NCI-H1930 (cell line): ENCODE measurements around the gene ARHGAP12.
A peak's percentile ranks its signal among the peaks of the same experiment; 100 is the strongest.

Source experiments
- DNase-seq, 2 experiments: peaks; one replicate each; lab custom pipeline; 2025; lab: John Stamatoyannopoulos, UW

ARHGAP12 gene

DNA sequence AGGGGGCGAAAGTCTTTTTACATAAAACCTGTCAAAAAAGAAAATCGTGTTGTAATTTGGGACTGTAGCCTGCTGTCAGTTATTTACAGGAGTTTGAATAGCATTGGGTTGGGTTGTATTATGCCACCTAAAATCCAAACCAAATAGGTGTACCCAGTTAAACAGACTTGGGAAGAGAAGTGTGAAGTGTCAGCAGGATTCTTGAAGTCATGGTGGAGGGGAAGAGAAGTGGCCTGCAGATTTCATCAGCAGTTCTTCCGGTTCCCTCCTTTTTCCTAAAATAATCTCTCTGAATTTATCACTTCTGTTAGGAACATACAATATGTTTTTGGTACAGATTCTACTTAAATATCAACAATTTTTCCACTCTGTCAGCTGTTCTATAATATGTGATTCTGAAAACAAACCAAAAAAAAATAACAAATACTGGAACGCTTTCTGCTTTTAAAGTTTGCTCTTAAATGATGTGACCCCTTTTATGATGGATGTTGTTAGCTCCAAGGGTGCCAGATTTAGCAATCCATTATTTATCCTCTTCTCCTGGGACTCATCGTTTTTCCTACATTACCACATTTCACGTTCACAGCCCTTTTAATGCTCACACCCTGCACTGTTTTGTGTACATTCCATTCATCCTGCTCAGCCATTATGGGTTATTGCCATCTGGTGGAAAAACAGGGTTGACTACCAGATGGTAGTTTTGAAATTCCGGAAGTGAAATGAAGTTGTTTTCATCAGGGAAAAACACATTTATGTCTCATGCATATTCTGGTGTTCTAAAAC lies 18.7 kb upstream of the ARHGAP12 start:
- no peak for DNase-seq

- no peak for DNase-seq
Observed at GRCh38 chr10:31945392-31945791, 16.8 kb upstream of the ARHGAP12 start.

DNA sequence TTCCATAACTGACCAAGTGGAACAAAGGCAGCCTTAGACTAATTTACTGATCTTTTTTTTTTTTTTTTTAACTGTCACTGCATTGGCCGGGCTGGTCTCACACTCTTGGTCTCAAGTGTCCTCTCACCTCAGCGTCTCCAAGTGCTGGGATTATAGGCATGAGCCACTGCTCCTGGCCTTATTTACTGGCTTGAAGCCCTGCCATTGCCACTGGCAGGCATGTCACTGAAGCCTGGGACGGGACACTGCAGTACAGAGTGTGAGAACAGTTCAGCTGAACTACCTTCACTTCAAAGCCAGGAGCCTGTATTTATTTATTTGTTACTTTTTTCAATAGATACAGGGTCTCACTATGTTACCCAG lies 15.4 kb upstream of the ARHGAP12 start:
- DNase-seq = no peak

GRCh38 chr10:31942892-31943291 lies 14.3 kb upstream of the ARHGAP12 start:
- DNase-seq = no peak

DNA sequence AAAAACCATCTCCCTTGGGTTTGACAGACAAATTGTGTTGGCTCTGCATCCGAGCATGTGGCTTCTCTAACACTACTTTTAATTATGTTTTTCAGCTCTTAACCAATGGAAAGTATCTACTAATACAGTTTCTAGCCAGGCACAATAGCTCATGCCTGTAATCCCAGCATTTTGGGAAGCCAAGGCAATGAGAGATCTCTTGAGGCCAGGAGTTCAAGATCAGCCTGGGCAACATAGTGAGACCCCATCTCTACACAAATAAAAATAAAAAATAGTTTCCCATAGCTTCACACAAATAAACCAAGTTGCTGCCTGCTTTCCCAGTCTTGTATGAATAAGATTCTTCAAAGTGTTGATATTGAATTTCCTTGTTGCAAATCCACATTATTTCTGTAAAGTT lies 13.8 kb upstream of the ARHGAP12 start:
- DNase-seq = no peak

- no peak for DNase-seq
Observed at GRCh38 chr10:31940839-31941653, 12.4 kb upstream of the ARHGAP12 start.

DNA sequence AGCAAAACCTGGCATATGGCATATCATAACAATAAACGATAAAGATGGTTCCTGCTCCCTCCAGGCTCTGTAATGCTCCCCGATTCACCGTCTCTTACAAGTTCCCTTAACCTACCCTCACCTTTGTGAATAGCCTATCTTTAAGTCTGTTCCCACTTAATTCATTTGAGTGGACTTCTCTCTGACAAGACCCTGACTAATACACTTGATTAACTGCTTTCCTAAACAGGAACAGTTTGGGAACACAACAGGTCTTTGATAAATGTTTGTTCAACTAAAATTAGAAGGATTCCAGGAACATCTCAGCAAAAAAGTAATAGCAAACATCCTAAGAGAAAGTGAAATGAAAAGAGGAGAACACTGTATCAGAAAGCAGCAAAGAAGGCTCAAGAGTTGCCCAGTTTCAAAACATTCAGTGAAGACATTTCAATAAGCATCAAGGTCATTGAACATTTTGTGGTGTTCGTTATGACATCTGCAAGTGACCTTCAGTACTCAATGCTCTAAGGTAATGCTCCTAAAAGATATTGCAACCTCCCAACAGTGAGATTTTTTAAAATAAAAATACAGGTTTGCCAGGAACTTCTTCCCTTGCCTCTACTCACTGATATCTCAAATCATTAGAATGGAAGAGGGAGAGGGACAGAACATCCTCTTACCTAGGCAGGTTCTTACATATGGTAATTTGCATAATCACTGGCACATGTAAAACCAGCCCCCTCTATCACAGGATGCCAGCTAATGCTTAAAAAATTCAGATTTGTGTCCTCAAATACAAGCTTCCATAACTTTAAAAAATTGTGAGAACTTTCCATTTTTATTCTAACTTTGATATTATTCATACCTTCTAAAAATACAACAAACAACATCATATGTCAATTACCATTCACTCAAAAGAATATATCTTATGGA lies 11.4 kb upstream of the ARHGAP12 start:
- no peak for DNase-seq

DNA sequence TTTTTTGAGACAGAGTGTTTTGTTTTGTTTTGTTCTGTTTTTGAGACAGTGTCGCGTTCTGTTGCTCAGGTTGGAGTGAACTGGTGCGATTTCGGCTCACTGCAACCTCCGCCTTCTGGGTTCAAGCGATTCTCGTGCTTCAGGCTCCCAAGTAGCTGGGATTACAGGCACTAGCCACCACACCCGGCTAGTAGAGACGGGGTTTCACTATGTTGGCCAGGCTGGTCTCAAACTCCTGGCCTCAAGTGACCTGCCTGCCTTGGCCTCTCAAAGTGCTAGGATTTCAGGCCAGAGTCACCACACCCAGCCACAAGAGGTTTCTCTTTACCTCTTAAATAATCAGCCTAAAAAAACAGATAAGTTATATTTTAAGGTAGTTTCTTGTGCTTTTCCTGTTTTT lies 8.7 kb upstream of the ARHGAP12 start:
- DNase-seq = no peak

DNA sequence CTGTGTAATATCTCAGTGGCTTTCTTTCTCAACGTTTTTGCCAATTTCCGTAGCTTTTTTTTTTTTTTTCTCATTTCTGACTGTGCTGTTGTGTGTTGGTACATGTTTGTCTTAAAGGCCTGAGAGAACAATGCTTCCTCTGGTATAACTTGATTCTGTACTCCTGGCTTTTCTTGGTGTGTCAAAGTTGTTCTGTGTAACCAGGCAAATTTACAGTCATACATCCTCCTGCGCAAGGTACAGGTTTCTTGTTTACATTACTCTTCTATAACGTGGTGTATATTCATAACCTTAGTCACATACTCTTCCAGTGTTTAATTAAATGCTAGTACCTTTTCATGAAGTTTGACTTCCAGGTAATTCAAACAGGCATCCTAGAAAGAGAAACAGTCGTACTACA lies 8.3 kb upstream of the ARHGAP12 start:
- no peak for DNase-seq

GRCh38 chr10:31936086-31936485 lies 7.5 kb upstream of the ARHGAP12 start:
- no peak for DNase-seq

DNA sequence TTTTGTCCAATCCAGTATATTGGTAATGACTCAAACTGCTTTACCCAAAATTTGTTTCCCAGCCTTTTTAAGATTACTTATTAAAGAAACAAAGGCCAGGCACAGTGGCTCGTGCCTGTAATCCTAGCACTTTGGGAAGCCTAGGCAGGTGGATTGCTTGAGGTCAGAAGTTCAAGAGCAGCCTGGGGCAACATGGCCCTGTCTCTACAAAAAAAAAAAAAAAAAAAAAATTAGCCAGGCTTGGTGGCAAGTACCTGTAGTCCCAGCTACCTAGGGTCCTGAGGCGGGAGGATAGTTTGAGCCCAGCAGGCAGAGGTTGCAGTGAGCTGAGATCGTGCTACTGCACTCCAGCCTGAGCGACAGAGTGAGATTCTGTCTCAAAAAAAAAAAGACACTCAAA lies 7.0 kb upstream of the ARHGAP12 start:
- no peak for DNase-seq

GRCh38 chr10:31932838-31933237 lies 4.2 kb upstream of the ARHGAP12 start:
- no peak for DNase-seq

GRCh38 chr10:31930856-31931255 lies 2.2 kb upstream of the ARHGAP12 start:
- DNase-seq = no peak

DNA sequence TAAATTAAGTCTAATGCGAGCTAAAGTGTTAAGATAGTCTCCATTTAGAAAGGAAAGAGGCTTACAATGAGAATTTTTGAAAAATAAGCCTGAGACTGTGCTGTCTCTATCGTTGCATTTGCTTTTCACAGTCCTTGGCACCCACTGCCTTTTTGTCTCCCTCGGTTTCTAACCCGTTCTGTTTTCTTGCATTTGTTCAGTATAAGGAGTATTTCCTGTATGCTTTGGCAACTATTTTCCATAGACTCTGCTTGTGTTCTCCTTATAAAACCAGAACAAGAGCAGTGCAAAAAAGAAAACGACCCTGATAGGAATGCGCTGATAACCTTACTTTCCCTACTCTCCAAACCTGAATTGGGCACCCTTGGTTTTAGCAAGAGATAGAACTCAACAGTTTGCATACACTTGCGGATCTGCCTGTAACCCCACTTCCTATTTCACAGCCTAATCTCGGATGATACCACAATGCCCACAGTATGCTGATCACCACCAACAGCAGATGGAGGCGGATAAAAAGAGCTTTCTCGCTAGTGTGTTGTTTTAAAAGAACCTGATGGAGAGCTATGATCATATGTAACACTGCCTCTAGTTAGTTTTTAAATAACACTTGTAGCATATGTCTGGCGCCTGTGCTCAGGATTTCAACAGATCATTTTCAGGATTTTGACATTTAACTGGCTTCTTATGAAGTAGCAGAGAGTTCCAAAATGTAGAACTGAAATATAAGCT lies 1.6 kb upstream of the ARHGAP12 start:
- DNase-seq = no peak

DNA sequence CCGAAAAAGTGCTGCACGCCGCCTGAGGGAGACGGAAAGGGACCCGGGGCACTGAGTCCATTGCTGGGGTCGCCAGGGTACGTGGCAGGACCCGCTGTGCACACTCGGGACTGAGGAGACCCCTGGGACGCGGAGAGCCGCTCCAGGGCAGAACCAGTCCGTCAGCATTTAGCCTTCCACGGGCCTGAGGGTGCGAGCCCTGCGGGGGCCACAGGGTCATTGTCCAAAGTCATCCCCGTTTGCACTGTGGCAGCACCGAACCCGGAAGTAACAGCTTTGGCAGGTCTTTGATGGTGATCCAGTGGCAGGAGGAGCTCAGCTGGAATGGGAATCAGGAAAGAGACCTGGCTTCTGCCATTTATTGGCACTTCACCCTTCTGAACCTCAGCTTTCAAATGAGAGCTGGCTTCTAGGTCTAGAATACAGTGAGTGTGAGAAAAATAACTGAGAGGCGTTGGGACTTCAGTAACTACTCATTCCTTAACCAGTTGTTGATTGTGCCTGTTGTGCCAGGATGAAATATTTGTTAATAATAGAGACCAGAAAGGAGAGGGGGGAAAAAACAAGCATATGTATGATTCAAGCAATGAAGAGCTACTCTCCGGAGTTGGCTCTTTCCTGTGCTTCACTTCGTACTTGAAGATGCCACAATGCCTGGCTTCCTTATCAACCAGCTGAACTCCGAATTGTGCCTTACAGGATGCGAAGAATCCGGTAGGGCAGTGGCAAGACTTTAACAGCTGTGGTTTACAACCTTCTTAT lies 811 bp upstream of the ARHGAP12 start:
- no peak for DNase-seq

DNA sequence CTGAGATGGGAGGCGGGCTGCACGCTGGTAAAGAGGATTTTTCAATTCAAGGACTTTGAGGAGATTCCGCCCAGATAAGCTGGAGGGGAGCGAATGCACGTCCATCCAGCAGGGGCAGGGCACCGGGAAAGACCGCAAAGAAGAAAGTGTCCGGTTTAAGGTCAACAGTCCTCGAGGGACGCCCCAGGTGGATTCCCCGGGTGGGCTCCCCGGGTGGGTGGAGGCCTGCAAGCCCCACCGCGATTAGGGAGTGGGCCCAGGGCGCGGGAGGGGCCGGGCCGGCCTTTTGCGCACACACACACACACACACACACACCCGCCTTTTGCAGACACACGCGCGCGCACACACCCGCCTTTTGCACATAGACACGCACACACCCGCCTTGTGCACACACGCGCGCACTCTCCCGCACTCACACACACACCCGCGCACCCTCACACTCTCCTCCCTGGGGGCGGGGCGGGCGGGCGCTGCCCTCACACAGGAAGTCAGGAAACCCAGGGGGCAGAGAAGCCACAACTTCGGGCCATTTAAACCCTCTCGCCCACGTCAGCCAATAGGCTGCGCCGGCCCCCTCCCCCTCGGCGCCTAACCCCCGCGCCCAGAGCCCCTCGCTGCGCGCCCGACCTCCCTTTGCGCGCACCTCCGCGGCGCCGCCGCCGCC lies 615 bp downstream of the ARHGAP12 start:
- peak in 1 of 2 experiments; percentile 3 for DNase-seq

GRCh38 chr10:31927565-31927883 lies 1.1 kb downstream of the ARHGAP12 start:
- DNase-seq = no peak

GRCh38 chr10:31926765-31927564 lies 1.7 kb downstream of the ARHGAP12 start:
- DNase-seq = no peak

DNA sequence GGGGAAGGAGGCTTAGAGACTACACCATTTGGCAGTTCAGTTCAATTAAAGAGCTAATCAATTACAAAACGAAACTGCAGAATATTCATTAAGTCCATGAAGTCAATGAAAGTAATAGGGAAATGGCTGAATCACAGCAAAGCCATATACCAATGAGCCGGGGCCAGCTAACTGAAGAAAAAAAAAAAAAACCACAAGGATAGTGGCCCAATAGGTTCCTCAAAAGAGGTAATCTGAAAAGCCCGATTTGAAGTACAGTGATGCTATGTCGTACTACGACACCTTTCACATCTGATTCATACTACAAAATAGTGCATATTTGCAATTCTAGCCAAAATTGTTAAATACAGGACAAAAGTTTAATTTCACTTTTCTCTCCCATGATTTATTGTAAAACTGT lies 2.5 kb downstream of the ARHGAP12 start:
- no peak for DNase-seq

DNA sequence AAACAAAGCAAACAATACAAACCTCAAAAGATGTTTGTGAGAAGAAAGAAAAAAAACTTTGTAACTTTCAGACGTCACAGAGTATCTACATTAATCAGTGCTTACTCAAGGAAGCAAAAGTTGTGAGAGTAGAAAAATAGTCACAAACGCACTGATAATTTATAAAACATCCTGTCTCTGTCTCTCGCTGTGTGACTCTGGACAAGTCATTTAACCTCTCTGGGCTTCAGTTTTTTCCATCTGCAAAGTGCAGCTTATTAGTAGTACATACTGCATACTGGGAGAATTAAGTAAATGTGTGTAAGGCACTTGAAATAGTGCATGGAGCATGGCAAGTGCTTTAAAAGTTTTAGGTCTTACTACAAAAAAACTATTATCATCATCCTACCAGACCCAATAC lies 3.8 kb downstream of the ARHGAP12 start:
- no peak for DNase-seq
